SK-N-SH treated with all-trans-retinoic acid at 6 μM for 48 hours (cell line): ENCODE results near the gene CCDC188.

ENCODE experiments used
- BACH2 ChIP-seq: fragments of 250-450 bp; sonication (Bioruptor Pico); IDR thresholded peaks from 2 replicates; pipeline ENCODE4 v1.9.0; 2021; ENCODE audit warnings: mild to moderate bottlenecking, borderline replicate concordance
- CSDC2 ChIP-seq: fragments of 250-450 bp; sonication (Bioruptor Pico); IDR thresholded peaks from 2 replicates; pipeline ENCODE4 v1.5.0; 2020; ENCODE audit warnings: mild to moderate bottlenecking, moderate library complexity
- PATZ1 ChIP-seq: fragments of 250-450 bp; sonication (Bioruptor Pico); IDR thresholded peaks from 2 replicates; pipeline ENCODE4 v1.8.0; 2020; ENCODE audit warnings: mild to moderate bottlenecking, moderate library complexity, borderline replicate concordance
- RARB ChIP-seq: fragments of 250-450 bp; sonication (Bioruptor Pico); IDR thresholded peaks from 2 replicates; pipeline ENCODE4 v1.8.0; 2021; ENCODE audit warnings: mild to moderate bottlenecking, moderate library complexity
- TCF4 ChIP-seq: fragments of 250-450 bp; sonication (Bioruptor Pico); IDR thresholded peaks from 2 replicates; pipeline ENCODE4 v1.8.0; 2021; ENCODE audit warnings: mild to moderate bottlenecking, moderate library complexity, borderline replicate concordance
- TOX ChIP-seq: fragments of 250-450 bp; sonication (Bioruptor Pico); IDR thresholded peaks from 2 replicates; pipeline ENCODE4 v1.8.0; 2021; ENCODE audit warnings: mild to moderate bottlenecking, moderate library complexity, borderline replicate concordance
- ZFP3 ChIP-seq: fragments of 250-450 bp; sonication (Bioruptor Pico); IDR thresholded peaks from 2 replicates; pipeline ENCODE4 v1.5.0; 2020; ENCODE audit warnings: mild to moderate bottlenecking, moderate library complexity

GRCh38 chr22:20108757-20109230, 42.1 kb downstream of the CCDC188 start:
- no peak for TF ChIP-seq TCF4 (CRISPR knock-in tag)
- TF ChIP-seq RARB (CRISPR knock-in tag) = no peak
- TF ChIP-seq CSDC2 (CRISPR knock-in tag) = no peak
- no peak for TF ChIP-seq TOX (CRISPR knock-in tag)
- no peak for TF ChIP-seq BACH2
- TF ChIP-seq PATZ1 (CRISPR knock-in tag) = no peak
- no peak for TF ChIP-seq ZFP3 (CRISPR knock-in tag)
